ENCODE measurements around the gene ATXN1.

Gene ATXN1

GRCh38 chr6:16362296-16362695 lies 399.0 kb downstream of the ATXN1 start:
- TF ChIP-seq CTCF (IDR thresholded peaks at IDR 0.05) = no peak

GRCh38 chr6:16361861-16362260 lies 399.4 kb downstream of the ATXN1 start:
- TF ChIP-seq CTCF (IDR thresholded peaks at IDR 0.05) = no peak

DNA sequence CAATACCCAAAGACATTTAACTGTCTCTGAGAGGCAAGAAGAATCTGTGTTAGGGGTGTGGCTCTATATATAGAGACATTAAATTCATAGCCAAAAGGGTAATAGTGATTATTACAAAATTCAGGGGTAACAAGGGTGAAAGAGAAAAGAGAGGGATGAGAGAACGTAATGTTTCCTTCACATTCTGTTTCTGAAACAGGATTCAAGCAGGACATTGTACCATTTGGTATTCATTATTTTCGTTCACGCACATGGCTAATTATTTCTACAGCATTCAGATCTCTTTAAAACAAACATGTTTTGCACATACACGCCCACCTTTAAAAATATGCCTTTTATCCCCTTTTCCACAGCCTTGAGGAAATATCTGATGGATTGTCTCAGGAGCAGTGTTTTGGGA lies 400.1 kb downstream of the ATXN1 start:
- TF ChIP-seq CTCF (IDR thresholded peaks at IDR 0.05) = no peak

- no peak for TF ChIP-seq CTCF (IDR thresholded peaks at IDR 0.05)
Observed at GRCh38 chr6:16360365-16360764, 400.9 kb downstream of the ATXN1 start.

DNA sequence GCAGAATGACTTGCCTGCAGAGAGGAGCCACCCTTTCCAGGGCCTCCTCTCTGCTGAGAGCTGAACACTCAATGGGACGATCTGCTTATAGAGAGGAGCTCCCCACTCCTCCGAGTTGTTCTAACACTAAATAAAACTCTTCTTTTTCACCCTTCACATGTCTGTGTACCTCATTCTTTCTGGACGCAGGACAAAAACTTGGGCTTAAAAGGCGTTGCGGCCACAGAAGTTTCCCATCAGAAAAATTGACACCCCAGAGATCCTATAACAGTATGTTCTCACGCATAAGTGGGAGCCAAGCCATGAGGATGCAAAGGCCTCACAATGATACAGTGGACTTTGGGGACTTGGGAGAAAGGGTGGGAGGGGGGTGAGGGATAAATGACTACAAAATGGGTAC lies 401.7 kb downstream of the ATXN1 start:
- no peak for TF ChIP-seq CTCF (IDR thresholded peaks at IDR 0.05)

DNA sequence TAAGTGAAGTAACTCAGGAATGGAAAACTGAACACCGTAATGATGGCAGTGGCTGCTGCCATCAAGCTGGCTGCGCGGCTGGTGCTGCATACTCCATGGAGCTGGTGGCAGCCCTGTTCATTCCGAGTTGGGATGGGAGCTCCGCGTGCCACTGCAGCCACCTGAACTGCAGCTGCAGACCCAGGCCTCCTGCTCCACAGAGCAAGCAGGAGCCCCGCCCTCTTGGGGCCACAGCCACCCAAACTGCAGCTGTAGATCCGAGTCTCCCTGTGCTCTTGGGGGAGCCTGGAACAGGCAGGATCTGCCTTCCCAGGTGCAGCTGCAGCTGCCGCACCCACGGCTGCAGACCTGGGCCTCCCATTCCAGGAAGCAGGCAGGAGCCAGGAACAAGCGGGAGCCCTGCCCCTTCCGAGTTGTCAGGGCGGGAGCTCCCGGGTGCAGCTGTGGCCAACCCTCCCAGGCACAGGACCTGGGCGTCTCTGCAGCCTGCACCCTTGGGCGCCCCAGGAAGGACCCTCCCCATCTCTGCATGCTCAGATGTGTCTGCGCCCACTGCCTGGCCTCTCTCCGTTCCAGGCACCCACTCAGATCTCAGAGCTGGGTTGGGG lies 402.6 kb downstream of the ATXN1 start:
- TF ChIP-seq CTCF (IDR thresholded peaks at IDR 0.05) = no peak

DNA sequence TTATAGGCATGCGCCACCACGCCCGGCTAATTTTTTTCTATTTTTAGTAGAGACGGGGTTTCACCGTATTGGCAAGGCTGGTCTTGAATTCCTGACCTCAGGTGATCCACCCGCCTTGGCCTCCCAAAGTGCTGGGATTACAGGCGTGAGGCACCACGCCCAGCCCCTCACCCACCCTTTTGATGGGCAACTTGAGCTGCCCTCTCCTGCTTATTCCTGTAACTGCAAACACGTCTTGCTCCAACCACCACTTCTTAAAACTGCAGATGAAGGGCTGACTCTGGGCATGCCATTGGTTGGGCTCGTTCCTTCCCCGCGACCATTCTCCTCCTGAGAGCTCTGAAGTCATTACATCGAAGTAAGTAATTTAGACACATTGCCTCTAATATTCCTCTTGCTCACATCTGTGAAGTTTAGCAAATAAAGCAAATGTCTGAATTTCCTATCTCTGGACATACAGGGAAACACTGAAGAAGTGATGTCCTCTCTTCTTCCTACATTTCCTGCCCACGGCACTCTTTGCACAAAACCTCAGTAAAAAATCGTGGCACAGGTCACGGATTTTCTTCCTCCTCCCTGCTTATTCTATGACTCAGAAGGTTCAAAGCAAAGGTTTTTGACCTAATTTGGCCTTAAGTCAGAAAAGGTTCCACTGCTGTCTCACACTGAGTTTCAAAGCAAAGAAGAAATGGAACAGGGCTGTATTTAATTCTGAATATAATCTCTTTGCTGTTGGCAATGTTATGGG lies 405.4 kb downstream of the ATXN1 start:
- no peak for TF ChIP-seq CTCF (IDR thresholded peaks at IDR 0.05)
